Activated CD8-positive, alpha-beta memory T cell treated with anti-CD3 and anti-CD28 coated beads for 24 hours (primary cell): ENCODE measurements around the gene GSK3A.

ENCODE experiments used
- DNase-seq: peaks from one replicate; pipeline ENCODE4 v3.0.0-alpha.2; 2020

GSK3A gene

GRCh38 chr19:42247640-42248199 lies 5.3 kb upstream of the GSK3A start:
- no peak for DNase-seq

- DNase-seq: no peak
Observed at GRCh38 chr19:42246922-42247639, 4.7 kb upstream of the GSK3A start.

DNA sequence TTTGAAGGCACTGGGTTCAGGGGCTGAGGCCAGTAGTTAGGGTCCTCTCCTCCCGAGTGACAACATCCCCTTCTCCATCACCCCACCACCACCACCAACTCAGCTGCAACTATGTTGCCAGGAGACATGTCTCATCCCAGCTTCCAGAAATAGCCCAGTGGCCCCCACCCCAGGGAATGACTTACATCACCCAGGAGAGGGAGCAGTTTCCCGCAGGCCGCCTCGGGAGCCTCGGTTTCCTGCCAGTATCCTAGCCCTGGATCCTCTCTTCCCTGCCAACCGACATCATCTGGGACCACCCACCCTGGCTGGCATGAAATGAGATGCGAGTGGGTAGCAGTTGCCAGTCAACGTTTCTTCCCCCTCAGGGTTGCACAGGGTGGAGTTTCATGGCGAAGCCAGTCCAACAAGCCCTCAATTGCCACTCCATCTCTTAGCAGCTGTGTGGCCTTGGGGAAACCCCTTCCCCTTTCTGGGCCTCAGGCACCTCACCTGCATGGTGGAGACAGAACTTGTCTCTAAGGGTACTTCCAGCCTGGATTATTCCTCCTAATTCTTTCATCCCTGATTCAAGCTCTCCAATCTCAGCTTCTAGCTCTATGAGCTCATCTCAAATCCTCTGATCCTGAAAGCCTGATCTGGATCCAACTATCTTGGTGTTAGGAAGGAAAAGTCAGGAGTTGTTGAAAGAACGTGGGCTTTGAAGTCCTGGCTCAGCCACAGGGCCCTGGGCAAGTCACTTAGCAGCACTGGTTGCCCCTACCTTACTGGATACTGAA lies 3.9 kb upstream of the GSK3A start:
- DNase-seq: no peak

GRCh38 chr19:42245231-42245630 lies 2.8 kb upstream of the GSK3A start:
- no peak for DNase-seq

- DNase-seq: peak; percentile 95
Observed at GRCh38 chr19:42244347-42245220, 2.2 kb upstream of the GSK3A start.

DNA sequence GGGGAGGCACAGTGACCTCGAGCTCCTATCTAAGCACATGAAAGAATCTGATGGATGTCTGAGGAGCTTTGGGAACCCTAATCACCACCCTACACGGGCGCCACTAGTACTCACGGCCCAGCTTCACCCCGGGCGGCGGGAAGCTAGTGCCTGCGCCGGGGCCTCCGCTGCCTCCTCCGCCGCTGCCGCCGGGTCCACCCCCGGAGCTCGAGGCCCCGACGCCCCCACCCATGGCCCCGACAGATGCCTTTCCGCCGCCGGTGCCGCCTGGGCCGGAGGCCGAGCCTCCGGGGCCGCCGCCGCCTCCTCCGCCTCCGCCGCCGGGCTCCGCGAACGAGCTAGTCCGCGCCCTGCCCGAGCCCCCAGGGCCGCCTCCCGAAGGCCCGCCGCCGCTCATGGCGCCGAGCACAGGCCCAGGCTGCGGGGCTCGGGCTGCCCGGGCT lies 312 bp downstream of the GSK3A start:
- no peak for DNase-seq

DNA sequence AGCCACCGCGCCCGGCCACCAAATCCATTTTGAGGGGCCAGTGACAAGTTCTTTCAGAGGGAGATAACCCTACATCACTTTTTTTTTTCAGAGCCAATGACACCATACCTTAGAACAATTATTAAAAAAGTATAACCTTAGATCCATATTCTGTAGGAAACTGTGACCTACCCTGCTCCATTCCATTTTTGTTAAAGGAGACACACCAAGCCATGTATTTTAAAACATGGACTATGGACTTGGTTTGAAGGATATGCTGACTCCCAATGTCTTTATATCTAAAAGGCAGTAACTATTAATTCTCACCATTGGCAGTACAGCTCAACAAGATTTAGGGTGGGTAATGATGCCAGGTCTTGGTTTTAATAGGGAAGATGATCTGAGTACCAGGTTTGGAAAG lies 1.1 kb downstream of the GSK3A start:
- no peak for DNase-seq

DNA sequence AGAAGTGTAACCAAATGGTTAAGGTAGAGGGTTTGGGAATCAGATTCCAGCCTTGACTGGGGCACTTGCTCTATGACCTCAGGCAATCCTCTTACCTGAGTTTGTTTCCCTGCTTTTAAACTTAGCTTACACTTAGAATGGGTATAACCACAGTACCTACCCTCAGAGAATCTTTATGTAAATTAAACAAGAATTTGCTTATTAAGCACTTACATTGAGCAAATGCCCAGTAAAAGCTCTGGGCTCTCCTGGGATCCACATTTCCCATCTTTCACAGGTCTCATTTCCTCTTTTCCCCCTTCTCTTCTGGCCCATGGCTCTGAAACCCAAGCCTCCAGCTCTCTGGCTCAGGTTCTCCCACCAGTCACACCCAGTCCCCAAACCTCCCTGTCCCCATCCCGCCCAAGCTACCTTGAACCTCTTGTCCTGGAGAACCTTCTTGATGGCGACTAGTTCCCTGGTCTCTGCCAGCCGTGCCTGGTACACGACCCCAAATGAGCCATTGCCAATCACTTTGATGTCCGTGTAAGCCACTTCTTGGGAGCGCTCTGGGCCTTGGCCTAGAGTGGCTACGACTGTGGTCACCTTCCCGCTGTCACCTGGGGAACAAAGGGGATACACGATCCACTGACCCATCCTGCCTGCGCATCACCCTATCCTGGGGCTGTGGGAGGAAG lies 2.7 kb downstream of the GSK3A start:
- no peak for DNase-seq

- no peak for DNase-seq
Observed at GRCh38 chr19:42235181-42235580, 7.2 kb downstream of the GSK3A start.

DNA sequence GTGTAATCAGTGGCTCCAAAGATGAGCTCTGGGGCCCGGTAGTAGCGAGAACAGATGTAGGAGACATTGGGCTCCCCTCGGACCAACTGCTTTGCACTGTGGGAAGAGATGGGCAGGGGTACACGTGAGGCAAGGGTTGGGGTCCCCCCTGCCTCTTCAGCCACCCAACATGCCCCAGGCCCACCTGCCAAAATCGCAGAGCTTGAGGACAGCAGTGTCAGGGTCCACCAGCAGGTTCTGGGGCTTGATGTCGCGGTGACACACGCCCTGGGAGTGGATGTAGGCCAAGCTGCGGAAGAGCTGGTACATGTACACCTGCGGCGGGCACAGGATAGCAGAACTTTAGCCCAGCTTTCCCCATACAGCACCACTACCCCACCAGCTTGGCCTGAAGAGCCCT lies 8.0 kb downstream of the GSK3A start:
- no peak for DNase-seq

DNA sequence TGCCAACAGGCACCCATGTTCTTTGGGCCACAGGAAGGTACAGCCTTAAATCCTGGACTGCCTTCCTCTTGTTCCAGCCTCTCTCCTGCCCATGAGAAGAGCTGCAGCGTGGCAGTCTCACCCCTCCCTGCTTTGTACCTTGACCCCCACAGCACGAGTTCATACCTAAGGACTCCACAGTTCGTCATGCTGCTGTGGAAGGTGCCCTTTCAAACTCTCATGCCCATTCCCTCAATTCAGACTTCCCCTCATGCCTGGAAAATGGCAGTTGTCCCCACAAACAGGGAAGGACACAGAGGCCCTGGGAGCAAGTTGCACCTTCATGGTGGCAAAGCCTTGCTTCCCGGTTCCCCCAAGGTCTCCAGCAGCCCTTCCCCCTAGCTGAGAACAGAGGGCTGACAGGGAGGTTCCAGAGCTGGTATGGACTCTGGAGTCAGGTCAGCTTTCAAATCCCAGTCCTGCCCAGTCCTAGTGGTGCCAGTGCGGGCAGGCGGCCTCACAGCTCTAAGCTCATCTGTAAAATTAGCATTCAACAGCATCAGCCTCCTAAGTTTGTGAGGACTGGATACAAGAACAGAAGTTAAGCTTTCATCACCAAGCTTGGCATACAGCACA lies 8.6 kb downstream of the GSK3A start:
- no peak for DNase-seq

- DNase-seq: no peak
Observed at GRCh38 chr19:42233106-42233505, 9.3 kb downstream of the GSK3A start.

- no peak for DNase-seq
Observed at GRCh38 chr19:42232435-42232834, 10.0 kb downstream of the GSK3A start.

GRCh38 chr19:42230571-42230970 lies 11.8 kb downstream of the GSK3A start:
- no peak for DNase-seq

GRCh38 chr19:42229855-42230351 lies 12.5 kb downstream of the GSK3A start:
- no peak for DNase-seq

- no peak for DNase-seq
Observed at GRCh38 chr19:42229301-42229854, 13.0 kb downstream of the GSK3A start.

DNA sequence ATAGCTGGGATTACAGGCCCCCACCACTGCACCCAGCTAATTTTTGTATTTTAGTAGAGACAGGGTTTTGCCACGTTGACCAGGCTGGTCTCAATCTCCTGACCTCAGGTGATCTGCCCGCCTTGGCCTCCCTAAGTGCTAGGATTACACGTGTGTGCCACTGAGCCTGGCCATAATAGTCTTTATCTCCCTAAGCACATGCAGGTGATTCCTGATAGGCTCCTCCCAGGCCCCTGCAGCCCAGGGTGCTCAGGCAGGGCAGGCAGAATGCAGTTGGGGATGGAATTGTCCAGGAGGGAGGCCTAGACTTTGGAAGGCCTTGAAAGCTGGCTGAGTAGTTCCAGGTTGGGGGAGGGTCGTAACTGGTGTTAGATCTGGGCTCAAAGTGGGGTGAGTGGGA lies 13.8 kb downstream of the GSK3A start:
- DNase-seq: no peak

DNA sequence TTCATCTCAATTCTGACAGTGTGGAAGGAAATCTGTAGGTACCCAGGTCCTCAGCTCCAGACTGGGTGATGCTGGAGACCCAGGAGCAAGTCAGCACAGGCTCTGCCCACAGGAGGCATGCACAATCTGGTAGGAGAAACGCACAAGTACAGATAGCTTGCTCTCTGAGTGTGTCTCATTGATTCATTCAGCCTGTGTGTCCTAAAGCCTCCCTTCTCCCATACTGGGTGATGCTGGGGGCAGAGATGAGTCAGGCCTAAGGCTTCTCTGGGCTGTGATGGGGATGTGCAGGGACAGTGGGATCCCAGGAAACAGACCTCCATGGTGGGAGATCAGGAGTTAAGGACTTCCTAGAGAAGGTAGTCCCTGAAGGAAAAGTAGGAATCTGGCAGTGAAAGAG lies 15.5 kb downstream of the GSK3A start:
- no peak for DNase-seq

GRCh38 chr19:42225718-42226292 lies 16.6 kb downstream of the GSK3A start:
- no peak for DNase-seq

- no peak for DNase-seq
Observed at GRCh38 chr19:42224940-42225717, 17.3 kb downstream of the GSK3A start.
